ENCODE results near the gene PACSIN2. TPM values are rescaled to one million over a fixed set of nuclear protein-coding genes. Genes with fewer than 3 reads are reported as not detected.

The PACSIN2 gene
- total RNA-seq, 4 donors from 2014 or later = 75.4 to 90.1 (median 87.9) TPM

GRCh38 chr22:42942351-42942750 lies 72.6 kb downstream of the PACSIN2 start:
- Histone ChIP-seq H3K9me3 (no peaks in the 10 kb centered on the region), H3K4me3 (replicated peaks in 1 of 3) (no peak overlapping the region), H3K4me1 (peaks cover 61 to 84% of the 10 kb centered on the region in 2 donors), H3K36me3 (no peaks in the 10 kb centered on the region), H3K27ac (peak overlapping the region in 2 of 3 donors; percentile 7 to 75), H3K27me3 (no peaks in the 10 kb centered on the region)
- intact Hi-C loops (cut with DNase I) = no loop called here
- DNase-seq = no peak
- WGBS, 2 donors = 57 to 58% methylated on average over 2 of the region's 2 CpGs
- no peak for TF ChIP-seq POLR2A (IDR thresholded peaks at IDR 0.05)
- TF ChIP-seq CTCF (IDR thresholded peaks at IDR 0.05) = no peak

DNA sequence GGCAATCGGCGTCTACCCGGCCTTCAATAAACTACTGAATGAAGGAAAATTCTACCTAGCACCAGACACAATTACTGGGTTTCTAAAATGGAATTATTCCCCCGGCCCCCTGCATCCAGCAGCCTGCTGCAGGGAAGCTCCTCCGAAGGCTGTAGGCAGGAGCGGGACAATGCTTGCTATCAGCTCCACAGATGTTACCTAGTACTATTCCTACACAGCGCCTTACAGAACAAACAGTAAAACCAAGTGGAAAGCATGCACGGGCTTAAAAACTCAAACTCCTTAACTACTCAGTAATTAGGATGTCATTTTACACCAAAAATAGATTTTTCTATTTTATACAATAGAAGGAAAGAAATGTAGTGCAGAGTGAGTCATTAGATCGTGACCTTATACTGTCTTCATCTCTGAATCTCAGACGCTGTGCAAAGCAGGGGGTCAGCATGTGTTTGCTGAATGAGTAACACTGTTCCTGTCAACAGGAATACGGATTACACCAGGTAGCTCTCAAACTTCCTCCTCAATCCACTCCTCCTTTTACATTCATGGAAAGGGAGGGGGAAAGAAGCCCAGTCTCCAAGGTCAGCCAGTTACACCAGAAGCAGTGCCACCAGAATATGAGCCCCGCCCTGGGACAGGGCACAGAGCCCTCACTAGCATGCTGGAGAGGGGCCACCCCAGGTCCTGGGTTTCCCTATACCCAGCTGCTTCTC lies 74.9 kb downstream of the PACSIN2 start:
- no peak for TF ChIP-seq POLR2A (IDR thresholded peaks at IDR 0.05)
- no peak for TF ChIP-seq CTCF (IDR thresholded peaks at IDR 0.05)
- Histone ChIP-seq H3K4me1 (peaks cover 59 to 84% of the 10 kb centered on the region in 2 donors), H3K4me3 (replicated peaks in 1 of 3) (no peak overlapping the region), H3K36me3 (no peaks in the 10 kb centered on the region), H3K9me3 (no peaks in the 10 kb centered on the region), H3K27me3 (no peaks in the 10 kb centered on the region), H3K27ac (peak overlapping the region; percentile 25 to 82 (median 80))
- intact Hi-C loops (cut with DNase I) = no loop called here
- WGBS, 2 donors = 74 to 77% methylated on average over 12 of the region's 12 CpGs
- no peak for DNase-seq

GRCh38 chr22:42939451-42939881 lies 75.5 kb downstream of the PACSIN2 start:
- Histone ChIP-seq H3K9me3 (no peaks in the 10 kb centered on the region), H3K27ac (peak overlapping the region; percentile 25 to 82 (median 80)), H3K27me3 (no peaks in the 10 kb centered on the region), H3K4me3 (replicated peaks in 1 of 3) (no peak overlapping the region), H3K4me1 (peaks cover 56 to 84% of the 10 kb centered on the region in 2 donors), H3K36me3 (no peaks in the 10 kb centered on the region)
- intact Hi-C loops (cut with DNase I) = no loop called here
- DNase-seq = no peak
- no peak for TF ChIP-seq CTCF (IDR thresholded peaks at IDR 0.05)
- no peak for TF ChIP-seq POLR2A (IDR thresholded peaks at IDR 0.05)
- 52 to 64% methylated on average over 7 of the region's 7 CpGs for WGBS, 2 donors

DNA sequence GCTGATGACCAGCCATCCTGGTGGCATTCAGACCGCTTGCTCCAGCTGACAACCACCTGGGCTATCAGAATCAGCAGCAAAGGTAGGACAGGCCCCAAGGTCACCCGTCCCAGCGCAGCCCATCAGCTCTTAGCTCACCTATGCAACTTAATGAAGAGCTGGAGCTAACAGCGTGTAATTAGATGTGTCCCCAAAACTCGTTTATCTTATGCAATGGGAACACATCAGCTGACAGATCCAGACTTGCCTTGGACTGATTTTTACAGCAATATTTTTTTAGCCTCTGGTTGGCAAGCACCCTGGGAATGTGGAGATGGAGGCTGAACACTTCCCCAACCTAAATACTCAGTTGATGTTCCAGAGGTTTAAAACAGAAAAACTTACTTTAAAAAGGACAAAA lies 76.0 kb downstream of the PACSIN2 start:
- H3K36me3 ChIP-seq = no peaks in the 10 kb centered on the region
- H3K9me3 ChIP-seq = no peaks in the 10 kb centered on the region
- WGBS, 2 donors = 69 to 70% methylated on average over 5 of the region's 5 CpGs
- H3K4me3 ChIP-seq (replicated peaks in 1 of 3) = no peak overlapping the region
- no peaks in the 10 kb centered on the region for H3K27me3 ChIP-seq
- intact Hi-C loops (cut with DNase I) = no loop called here
- H3K4me1 ChIP-seq = peaks cover 56 to 84% of the 10 kb centered on the region in 2 donors
- TF ChIP-seq CTCF (IDR thresholded peaks at IDR 0.05) (no peak), POLR2A (IDR thresholded peaks at IDR 0.05) (no peak)
- H3K27ac ChIP-seq = peak overlapping the region; percentile 25 to 82 (median 80)
- peak in 1 of 2 donors; percentile 34 for DNase-seq

GRCh38 chr22:42938449-42938848 lies 76.5 kb downstream of the PACSIN2 start:
- Histone ChIP-seq H3K36me3 (no peaks in the 10 kb centered on the region), H3K27ac (peak overlapping the region; percentile 57 to 82 (median 80)), H3K9me3 (no peaks in the 10 kb centered on the region), H3K4me3 (replicated peaks in 1 of 3) (no peak overlapping the region), H3K4me1 (peaks cover 58 to 84% of the 10 kb centered on the region in 2 donors), H3K27me3 (no peaks in the 10 kb centered on the region)
- intact Hi-C loops (cut with DNase I) = no loop called here
- TF ChIP-seq CTCF (IDR thresholded peaks at IDR 0.05) (no peak), POLR2A (IDR thresholded peaks at IDR 0.05) (no peak)
- DNase-seq = peak in 1 of 2 donors; percentile 41
- 67 to 75% methylated on average over 7 of the region's 7 CpGs for WGBS, 2 donors

All from thyroid gland (tissue), 4 donors.